GM23338 (cell line): ENCODE results near the gene SENP6.

Experiments used
- CREB1 ChIP-seq: fragments of 250-450 bp; sonication (Bioruptor Pico); IDR thresholded peaks from 2 replicates; pipeline ENCODE4 v1.5.0; 2020; ENCODE audit warnings: low read depth, mild to moderate bottlenecking, moderate library complexity
- CTCF ChIP-seq, 2 experiments: fragments of 200-600 bp in 1 of 2; sonication (generic) in 1 of 2; conservative IDR thresholded peaks; 2 replicates each; pipeline versions ENCODE4 v1.5.1 to v1.6.1; 2016 to 2017; ENCODE audit warnings: antibody characterized with exemption in 2 of 2, low read depth in 2 of 2, mild to moderate bottlenecking in 2 of 2, moderate library complexity in 1 of 2
- EZH2 ChIP-seq: fragments of 200-600 bp; sonication (generic); IDR thresholded peaks from one replicate; pipeline ENCODE4 v1.8.0; 2017; ENCODE audit warnings: antibody characterized with exemption, mild to moderate bottlenecking, low read depth; ENCODE audit not compliant: unreplicated experiment
- EZH2phosphoT487 ChIP-seq: fragments of 200-600 bp; sonication (generic); IDR thresholded peaks from one replicate; pipeline ENCODE4 v1.8.1; 2018; ENCODE audit warnings: antibody characterized with exemption; ENCODE audit not compliant: unreplicated experiment
- JUNB ChIP-seq: IDR thresholded peaks from one replicate; pipeline ENCODE4 v1.6.1; 2016; ENCODE audit warnings: antibody characterized with exemption; ENCODE audit not compliant: unreplicated experiment
- POLR2AphosphoS5 ChIP-seq: IDR thresholded peaks from 2 replicates; pipeline ENCODE4 v1.6.1; 2016; ENCODE audit warnings: antibody characterized with exemption, low read depth
- REST ChIP-seq: IDR thresholded peaks from one replicate; pipeline ENCODE4 v1.6.1; 2018; ENCODE audit warnings: antibody characterized with exemption; ENCODE audit not compliant: unreplicated experiment
- STAT1 ChIP-seq: IDR thresholded peaks from one replicate; pipeline ENCODE4 v1.6.1; 2016; ENCODE audit warnings: antibody characterized with exemption; ENCODE audit not compliant: unreplicated experiment
- ZNF331 ChIP-seq: fragments of 250-450 bp; sonication (Bioruptor Pico); IDR thresholded peaks from 2 replicates; pipeline ENCODE4 v1.5.0; 2020; ENCODE audit warnings: low read depth, mild to moderate bottlenecking, moderate library complexity

- TF ChIP-seq POLR2AphosphoS5 = no peak
- no peak for TF ChIP-seq CTCF (conservative IDR thresholded peaks at IDR 0.05; ENCODE audit: low read depth in 2 of 2)
- TF ChIP-seq JUNB = no peak
- no peak for TF ChIP-seq EZH2
- TF ChIP-seq REST = no peak
- TF ChIP-seq CREB1 (CRISPR knock-in tag) = no peak
- no peak for TF ChIP-seq STAT1
- no peak for TF ChIP-seq EZH2phosphoT487
- no peak for TF ChIP-seq ZNF331 (CRISPR knock-in tag)
Observed at GRCh38 chr6:75755704-75756103, 154.0 kb downstream of the SENP6 start.
